Tibial artery (tissue), 4 donors: ENCODE measurements around the gene CBY3.

Experiments used
- DNase-seq, 2 donors: peaks; one replicate each; pipeline ENCODE4 v3.0.0-alpha.2; 2019
- H3K27ac ChIP-seq, 2 donors: fragments of 200-600 bp; sonication (generic) in 1 of 2; 1 replicate in 1 of 2; 2 replicates in 1 of 2; pipeline ENCODE4 v1.5.1; 2018 to 2019; ENCODE audit warnings: mild to moderate bottlenecking in 1 of 2
- H3K27me3 ChIP-seq, 2 donors: fragments of 200-600 bp; sonication (generic) in 1 of 2; one replicate each; pipeline versions ENCODE4 v1.5.1 to v1.6.0; 2016 to 2019
- H3K36me3 ChIP-seq, 3 donors: fragments of 200-600 bp; sonication (generic) in 2 of 3; one replicate each; pipeline ENCODE4 v1.5.1; 2016 to 2019; ENCODE audit warnings: mild to moderate bottlenecking in 2 of 3
- H3K4me1 ChIP-seq, 4 donors: fragments of 200-600 bp; sonication (generic) in 2 of 4; 1 replicate in 3 of 4; 2 replicates in 1 of 4; pipeline ENCODE4 v1.5.1; 2016 to 2019
- H3K4me3 ChIP-seq, 2 donors: fragments of 200-600 bp; sonication (generic) in 1 of 2; 1 replicate in 1 of 2; 2 replicates in 1 of 2; pipeline ENCODE4 v1.5.1; 2018 to 2019; ENCODE audit warnings: mild to moderate bottlenecking in 2 of 2
- H3K9me3 ChIP-seq, 3 donors: fragments of 200-600 bp; sonication (generic) in 1 of 3; one replicate each; pipeline ENCODE4 v1.5.1; 2016 to 2019
- CTCF ChIP-seq, 2 experiments: fragments of 200-600 bp in 1 of 2; fragments of 450-650 bp in 1 of 2; IDR thresholded peaks; one replicate each; pipeline ENCODE4 v1.5.1; 2017 to 2019; ENCODE audit warnings: antibody characterized with exemption in 2 of 2, mild to moderate bottlenecking in 1 of 2, moderate library complexity in 1 of 2
- intact Hi-C: fragments of 100-400 bp; cut with DNase I; formaldehyde crosslinking; loops from one replicate; pipeline ENCODE4 v1.15.0; 2023; ENCODE audit warnings: low total_unique reads

CBY3 gene

GRCh38 chr5:179680780-179681401, at the start of gene CBY3:
Gene CBY3, minus strand, starts transcription at chr5:179681034. Its CDS starts 116 bp downstream, at chr5:179680918.
- Histone ChIP-seq H3K27ac (no peak within 1 kb of the TSS), H3K36me3 (no peaks in the 10 kb centered on the region), H3K4me3 (no peak within 1 kb of the TSS), H3K4me1 (peaks cover 0 to 23% (median 15%) of the 10 kb centered on the region in 4 donors), H3K9me3 (no peaks in the 10 kb centered on the region), H3K27me3 (no peaks in the 10 kb centered on the region)
- intact Hi-C loops = no loop called here
- no peak for DNase-seq
- TF ChIP-seq CTCF (IDR thresholded peaks at IDR 0.05) = no peak

- Histone ChIP-seq H3K4me3 (no peak overlapping the region), H3K4me1 (peaks cover 0 to 28% (median 24%) of the 10 kb centered on the region in 4 donors), H3K27me3 (no peaks in the 10 kb centered on the region), H3K9me3 (no peaks in the 10 kb centered on the region), H3K36me3 (peaks cover 42 to 46% (median 45%) of the 10 kb centered on the region in 3 donors), H3K27ac (no peak overlapping the region)
- no peak for TF ChIP-seq CTCF (IDR thresholded peaks at IDR 0.05)
- intact Hi-C loops = no loop called here
- DNase-seq = no peak
These were observed 49.5 kb upstream of the CBY3 start for GRCh38 chr5:179730356-179730755.

GRCh38 chr5:179729727-179730126, 48.9 kb upstream of the CBY3 start:
- Histone ChIP-seq H3K9me3 (no peaks in the 10 kb centered on the region), H3K27me3 (no peaks in the 10 kb centered on the region), H3K4me3 (no peak overlapping the region), H3K36me3 (peaks cover 48 to 52% (median 51%) of the 10 kb centered on the region in 3 donors), H3K27ac (no peak overlapping the region), H3K4me1 (peaks cover 0 to 21% (median 18%) of the 10 kb centered on the region in 4 donors)
- DNase-seq = no peak
- intact Hi-C loops = no loop called here
- no peak for TF ChIP-seq CTCF (IDR thresholded peaks at IDR 0.05)

GRCh38 chr5:179729303-179729702, 48.5 kb upstream of the CBY3 start:
- no peak for DNase-seq
- Histone ChIP-seq H3K27ac (no peak overlapping the region), H3K4me3 (no peak overlapping the region), H3K36me3 (peaks cover 53 to 56% (median 55%) of the 10 kb centered on the region in 3 donors), H3K4me1 (peaks cover 0 to 17% (median 13%) of the 10 kb centered on the region in 4 donors), H3K27me3 (no peaks in the 10 kb centered on the region), H3K9me3 (no peaks in the 10 kb centered on the region)
- intact Hi-C loops = no loop called here
- TF ChIP-seq CTCF (IDR thresholded peaks at IDR 0.05) = no peak

- Histone ChIP-seq H3K4me3 (no peak overlapping the region), H3K36me3 (peaks cover 75 to 78% (median 77%) of the 10 kb centered on the region in 3 donors)
- intact Hi-C loops = no loop called here
These were observed 46.3 kb upstream of the CBY3 start for GRCh38 chr5:179727106-179727505.

More at GRCh38 chr5:179727106-179727505, 46.3 kb upstream of the CBY3 start:
- DNase-seq = no peak
- H3K4me1 ChIP-seq = peaks cover 0 to 9% (median 7%) of the 10 kb centered on the region in 4 donors
- no peak for TF ChIP-seq CTCF (IDR thresholded peaks at IDR 0.05)
- H3K27ac ChIP-seq = no peak overlapping the region
- no peaks in the 10 kb centered on the region for H3K9me3 ChIP-seq
- no peaks in the 10 kb centered on the region for H3K27me3 ChIP-seq
